GM23338 (cell line): ENCODE data around the gene MPZL1. TPM values are rescaled to one million over a fixed set of nuclear protein-coding genes. Genes with fewer than 3 reads are reported as not detected.
A peak's percentile ranks its signal among the peaks of the same experiment; 100 is the strongest.

ENCODE experiments used
- ATAC-seq: fragments of 200-7000 bp; cut with Tn5 transposase; 3 replicates; pipeline ENCODE4 v1.9.1; 2020
- DNase-seq: peaks from one replicate; pipeline ENCODE4 v3.0.0-alpha.2; 2015; ENCODE audit warnings: low spot score
- H2AFZ ChIP-seq: fragments of 200-600 bp; sonication (generic); 2 replicates; pipeline ENCODE4 v1.8.0; 2016; ENCODE audit warnings: antibody characterized with exemption, mild to moderate bottlenecking, moderate library complexity
- H3F3A ChIP-seq: fragments of 200-600 bp; sonication (generic); replicated peaks from 2 replicates; pipeline ENCODE4 v1.8.0; 2017; ENCODE audit warnings: antibody characterized with exemption, mixed run types, low read depth
- H3K27ac ChIP-seq: fragments of 200-600 bp; sonication (generic); 2 replicates; pipeline ENCODE4 v1.6.1; 2016; ENCODE audit warnings: low read depth
- H3K27me3 ChIP-seq: fragments of 200-600 bp; sonication (generic); 2 replicates; pipeline ENCODE4 v1.8.0; 2016; ENCODE audit warnings: mild to moderate bottlenecking, mixed run types, moderate library complexity; ENCODE audit not compliant: insufficient read depth
- H3K36me3 ChIP-seq: fragments of 200-600 bp; sonication (generic); 2 replicates; pipeline ENCODE4 v1.8.0; 2016; ENCODE audit warnings: mild to moderate bottlenecking; ENCODE audit not compliant: insufficient read depth
- H3K4me1 ChIP-seq: fragments of 200-600 bp; sonication (generic); 2 replicates; pipeline ENCODE4 v1.8.0; 2016; ENCODE audit warnings: mild to moderate bottlenecking, moderate library complexity; ENCODE audit not compliant: insufficient read depth
- H3K4me2 ChIP-seq: fragments of 200-600 bp; sonication (generic); 2 replicates; pipeline ENCODE4 v1.7.1; 2017; ENCODE audit warnings: mixed run types
- H3K4me3 ChIP-seq: fragments of 200-600 bp; sonication (generic); 2 replicates; pipeline ENCODE4 v1.6.1; 2016; ENCODE audit warnings: mixed run types
- H3K79me2 ChIP-seq: fragments of 200-600 bp; sonication (generic); replicated peaks from 2 replicates; pipeline ENCODE4 v1.8.0; 2017; ENCODE audit warnings: mild to moderate bottlenecking; ENCODE audit not compliant: insufficient read depth
- H3K9me2 ChIP-seq: fragments of 200-600 bp; sonication (generic); 2 replicates; pipeline ENCODE4 v1.8.0; 2017; ENCODE audit not compliant: insufficient read depth
- H4K20me1 ChIP-seq: fragments of 200-600 bp; sonication (generic); replicated peaks from 2 replicates; pipeline ENCODE4 v1.8.0; 2017; ENCODE audit warnings: mild to moderate bottlenecking; ENCODE audit not compliant: insufficient read depth
- H3K27ac Mint-ChIP-seq: 2 replicates; pipeline ENCODE4 v1.8.0; 2020; ENCODE audit warnings: inconsistent platforms, mild to moderate bottlenecking, moderate library complexity, mixed read lengths
- H3K27me3 Mint-ChIP-seq: 3 replicates; pipeline ENCODE4 v1.8.0; 2022; ENCODE audit warnings: low read depth, mild to moderate bottlenecking, moderate library complexity, mixed read lengths, inconsistent platforms; ENCODE audit not compliant: insufficient read depth, poor library complexity
- H3K36me3 Mint-ChIP-seq: 3 replicates; pipeline ENCODE4 v1.8.0; 2021; ENCODE audit warnings: low read depth, mild to moderate bottlenecking, inconsistent platforms, moderate library complexity, mixed read lengths
- H3K4me1 Mint-ChIP-seq: 3 replicates; pipeline ENCODE4 v1.8.0; 2020; ENCODE audit warnings: mild to moderate bottlenecking, inconsistent platforms, mixed read lengths
- H3K4me3 Mint-ChIP-seq: 3 replicates; pipeline ENCODE4 v1.8.0; 2021; ENCODE audit warnings: moderate library complexity, mild to moderate bottlenecking, inconsistent platforms, mixed read lengths
- H3K9me3 Mint-ChIP-seq: 3 replicates; pipeline ENCODE4 v1.8.0; 2020; ENCODE audit warnings: moderate library complexity, mild to moderate bottlenecking, inconsistent platforms, mixed read lengths
- CREB1 ChIP-seq: fragments of 250-450 bp; sonication (Bioruptor Pico); IDR thresholded peaks from 2 replicates; pipeline ENCODE4 v1.5.0; 2020; ENCODE audit warnings: low read depth, mild to moderate bottlenecking, moderate library complexity
- CTCF ChIP-seq, 2 experiments: fragments of 200-600 bp in 1 of 2; sonication (generic) in 1 of 2; conservative IDR thresholded peaks; 2 replicates each; pipeline versions ENCODE4 v1.5.1 to v1.6.1; 2016 to 2017; ENCODE audit warnings: antibody characterized with exemption in 2 of 2, low read depth in 2 of 2, mild to moderate bottlenecking in 2 of 2, moderate library complexity in 1 of 2
- ETS1 ChIP-seq: IDR thresholded peaks from 2 replicates; pipeline ENCODE4 v1.6.1; 2016; ENCODE audit warnings: antibody characterized with exemption
- EZH2 ChIP-seq: fragments of 200-600 bp; sonication (generic); IDR thresholded peaks from one replicate; pipeline ENCODE4 v1.8.0; 2017; ENCODE audit warnings: antibody characterized with exemption, mild to moderate bottlenecking, low read depth; ENCODE audit not compliant: unreplicated experiment
- EZH2phosphoT487 ChIP-seq: fragments of 200-600 bp; sonication (generic); IDR thresholded peaks from one replicate; pipeline ENCODE4 v1.8.1; 2018; ENCODE audit warnings: antibody characterized with exemption; ENCODE audit not compliant: unreplicated experiment
- JUNB ChIP-seq: IDR thresholded peaks from one replicate; pipeline ENCODE4 v1.6.1; 2016; ENCODE audit warnings: antibody characterized with exemption; ENCODE audit not compliant: unreplicated experiment
- NANOG ChIP-seq: IDR thresholded peaks from 2 replicates; pipeline ENCODE4 v1.6.1; 2016; ENCODE audit warnings: antibody characterized with exemption, borderline replicate concordance
- POLR2AphosphoS5 ChIP-seq: IDR thresholded peaks from 2 replicates; pipeline ENCODE4 v1.6.1; 2016; ENCODE audit warnings: antibody characterized with exemption, low read depth
- REST ChIP-seq: IDR thresholded peaks from one replicate; pipeline ENCODE4 v1.6.1; 2018; ENCODE audit warnings: antibody characterized with exemption; ENCODE audit not compliant: unreplicated experiment
- STAT1 ChIP-seq: IDR thresholded peaks from one replicate; pipeline ENCODE4 v1.6.1; 2016; ENCODE audit warnings: antibody characterized with exemption; ENCODE audit not compliant: unreplicated experiment
- ZNF114 ChIP-seq: fragments of 250-450 bp; sonication (Bioruptor Pico); IDR thresholded peaks from 2 replicates; pipeline ENCODE4 v1.5.0; 2020; ENCODE audit warnings: mild to moderate bottlenecking, moderate library complexity
- ZNF331 ChIP-seq: fragments of 250-450 bp; sonication (Bioruptor Pico); IDR thresholded peaks from 2 replicates; pipeline ENCODE4 v1.5.0; 2020; ENCODE audit warnings: low read depth, mild to moderate bottlenecking, moderate library complexity
- ZNF462 ChIP-seq: fragments of 250-450 bp; sonication (Bioruptor Pico); IDR thresholded peaks from 2 replicates; pipeline ENCODE4 v1.5.0; 2020; ENCODE audit warnings: mild to moderate bottlenecking, moderate library complexity
- polyA plus RNA-seq: library from polyadenylated mRNA; unstranded; fragments of >200 nt; fragmentation: Nextera tagmentation; extraction: Ambion mirVana; gene quantifications from 2 replicates; pipeline ENCODE4 v1.2.1, GENCODE V29; 2016
- total RNA-seq: library from RNA; depleted of rRNA; stranded (reverse); fragments of >200 nt; shearing (Covaris generic); gene quantifications from 2 replicates; pipeline ENCODE4 v1.2.3, GENCODE V29; 2014

Gene MPZL1
- total and polyA plus RNA-seq, 2 experiments from 2014 or later, result 35.1 to 85.1 TPM

- peaks cover 3% of the 10 kb centered on the region; the same call in 1 of the 2 replicates for H3K9me2 ChIP-seq
- H2AFZ ChIP-seq, result no peak overlapping the region
- Mint-ChIP-seq H3K36me3 (no peaks in the 10 kb centered on the region), H3K27me3 (peaks cover 4% of the 10 kb centered on the region), H3K9me3 (no peaks in the 10 kb centered on the region), H3K27ac (0 out of 2 replicates have a peak overlapping the region, but pooled peaks have one; percentile 41), H3K4me1 (peaks cover 39% of the 10 kb centered on the region), H3K4me3 (no peak overlapping the region)
- no peak overlapping the region for H3K4me2 ChIP-seq
- H3K36me3 ChIP-seq, result no peaks in the 10 kb centered on the region
- H3K27ac ChIP-seq, result no peak overlapping the region
- H3K4me3 ChIP-seq, result no peak overlapping the region
- H3K27me3 ChIP-seq, result no peaks in the 10 kb centered on the region
- TF ChIP-seq ETS1 (no peak), EZH2 (no peak), CREB1 (CRISPR knock-in tag) (no peak), REST (no peak), ZNF331 (CRISPR knock-in tag) (no peak), JUNB (no peak), NANOG (no peak), CTCF (conservative IDR thresholded peaks at IDR 0.05; ENCODE audit: low read depth in 2 of 2) (no peak), STAT1 (no peak), ZNF114 (CRISPR knock-in tag) (no peak), EZH2phosphoT487 (no peak), ZNF462 (CRISPR knock-in tag) (no peak), POLR2AphosphoS5 (no peak)
- DNase-seq (no peak), ATAC-seq (peak; percentile 25)
- H3F3A ChIP-seq, result no peaks in the 10 kb centered on the region
- H4K20me1 ChIP-seq, result peaks cover 29% of the 10 kb centered on the region; the same call in 1 of the 2 replicates
- peaks cover 22% of the 10 kb centered on the region for H3K4me1 ChIP-seq
- peaks cover 99% of the 10 kb centered on the region for H3K79me2 ChIP-seq
Observed at GRCh38 chr1:167756730-167757405, 35.1 kb downstream of the MPZL1 start.
